Measurements from ENCODE around the gene ACACB. TPM values are rescaled to one million over a fixed set of nuclear protein-coding genes. Genes with fewer than 3 reads are reported as not detected.

The ACACB gene
- total RNA-seq, 4 donors from 2014 or later: 5.9 to 48.4 (median 27.3) TPM

GRCh38 chr12:109174468-109174867 is 58.1 kb downstream of the ACACB start:
- H3K9me3 ChIP-seq: no peaks in the 10 kb centered on the region
- no peak for DNase-seq
- intact Hi-C loops (cut with DNase I): no loop called here
- H3K4me1 ChIP-seq: peaks cover 0 to 4% (median 0%) of the 10 kb centered on the region in 3 donors
- H3K27me3 ChIP-seq: no peaks in the 10 kb centered on the region
- TF ChIP-seq POLR2A (IDR thresholded peaks at IDR 0.05) (no peak), CTCF (IDR thresholded peaks at IDR 0.05) (no peak)
- peaks cover 4 to 90% (median 17%) of the 10 kb centered on the region in 3 donors for H3K36me3 ChIP-seq
- no peak overlapping the region for H3K27ac ChIP-seq
- H3K4me3 ChIP-seq: no peak overlapping the region
- 83 to 88% methylated on average over 1 of the region's 1 CpG for WGBS, 2 donors

GRCh38 chr12:109178532-109178931 is 62.1 kb downstream of the ACACB start:
- WGBS, 2 donors: 72 to 80% methylated on average over 6 of the region's 6 CpGs
- Histone ChIP-seq H3K9me3 (no peaks in the 10 kb centered on the region), H3K36me3 (peaks cover 4 to 90% (median 13%) of the 10 kb centered on the region in 3 donors), H3K27ac (no peak overlapping the region), H3K4me1 (no peaks in the 10 kb centered on the region), H3K27me3 (no peaks in the 10 kb centered on the region), H3K4me3 (no peak overlapping the region)
- DNase-seq: no peak
- TF ChIP-seq POLR2A (IDR thresholded peaks at IDR 0.05) (no peak), CTCF (IDR thresholded peaks at IDR 0.05) (no peak)
- intact Hi-C loops (cut with DNase I): no loop called here

GRCh38 chr12:109179927-109180326 is 63.5 kb downstream of the ACACB start:
- Histone ChIP-seq H3K9me3 (no peaks in the 10 kb centered on the region), H3K4me1 (no peaks in the 10 kb centered on the region), H3K27me3 (no peaks in the 10 kb centered on the region), H3K27ac (no peak overlapping the region), H3K4me3 (no peak overlapping the region), H3K36me3 (peaks cover 4 to 89% (median 13%) of the 10 kb centered on the region in 3 donors)
- intact Hi-C loops (cut with DNase I): no loop called here
- DNase-seq: no peak
- TF ChIP-seq CTCF (IDR thresholded peaks at IDR 0.05) (no peak), POLR2A (IDR thresholded peaks at IDR 0.05) (no peak)
- WGBS, 2 donors: 87 to 89% methylated on average over 3 to 5 of the region's 6 CpGs

- Histone ChIP-seq H3K36me3 (peaks cover 4 to 97% (median 16%) of the 10 kb centered on the region in 3 donors), H3K27me3 (no peaks in the 10 kb centered on the region), H3K27ac (no peak overlapping the region), H3K4me3 (no peak overlapping the region), H3K4me1 (no peaks in the 10 kb centered on the region), H3K9me3 (no peaks in the 10 kb centered on the region)
- WGBS, 2 donors: 85 to 93% methylated on average over 7 of the region's 7 CpGs
- no peak for DNase-seq
- TF ChIP-seq POLR2A (IDR thresholded peaks at IDR 0.05) (no peak), CTCF (IDR thresholded peaks at IDR 0.05) (no peak)
- intact Hi-C loops (cut with DNase I): no loop called here
Measured at GRCh38 chr12:109182041-109182839, 65.9 kb downstream of the ACACB start.

- Histone ChIP-seq H3K27me3 (no peaks in the 10 kb centered on the region), H3K9me3 (no peaks in the 10 kb centered on the region), H3K36me3 (peaks cover 0 to 97% (median 3%) of the 10 kb centered on the region in 3 donors), H3K4me3 (no peak overlapping the region), H3K4me1 (no peaks in the 10 kb centered on the region), H3K27ac (no peak overlapping the region)
- DNase-seq: no peak
- TF ChIP-seq POLR2A (IDR thresholded peaks at IDR 0.05): no peak
- no peak for TF ChIP-seq CTCF (IDR thresholded peaks at IDR 0.05)
- WGBS, 2 donors: 94% methylated on average over 6 of the region's 12 CpGs
- intact Hi-C loops (cut with DNase I): no loop called here
Measured at GRCh38 chr12:109185441-109185840, 69.1 kb downstream of the ACACB start.

All from esophagus squamous epithelium (tissue), 5 donors.